ENCODE results near the gene C6orf118. TPM values are rescaled to one million over a fixed set of nuclear protein-coding genes. Genes with fewer than 3 reads are reported as not detected.

The C6orf118 gene
- total RNA-seq, 1 donor from 2014 or later, result not detected

DNA sequence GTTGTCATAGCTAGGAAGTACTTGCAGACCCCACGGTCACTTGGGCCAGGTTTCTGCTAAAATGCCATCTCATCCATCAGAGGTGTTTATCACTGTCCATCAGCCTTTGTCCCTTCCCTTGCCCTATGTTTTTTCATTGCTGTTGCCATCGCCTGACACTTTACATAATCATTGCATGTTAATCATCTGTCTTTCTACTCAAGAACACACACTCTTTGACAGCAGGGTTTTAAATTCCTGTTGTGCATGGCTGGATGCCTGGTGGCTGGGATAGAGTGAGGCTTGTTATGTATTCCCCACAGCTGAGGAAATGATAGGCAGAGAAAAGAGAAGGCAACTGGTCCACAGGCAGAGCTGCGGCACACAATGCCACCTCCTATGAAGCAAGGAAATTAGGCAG is 11.7 kb upstream of the C6orf118 start:
- no peak overlapping the region for H3K27ac ChIP-seq
- H3K9me3 ChIP-seq, result no peaks in the 10 kb centered on the region
- H3K4me3 ChIP-seq, result no peak overlapping the region
- H3K4me1 ChIP-seq, result no peaks in the 10 kb centered on the region
- ATAC-seq, result no peak
- DNase-seq, result no peak
- intact Hi-C loops (cut with DNase I), result no loop called here
- no peaks in the 10 kb centered on the region for H3K36me3 ChIP-seq
- no peaks in the 10 kb centered on the region for H3K27me3 ChIP-seq
- TF ChIP-seq, protein P1, sequence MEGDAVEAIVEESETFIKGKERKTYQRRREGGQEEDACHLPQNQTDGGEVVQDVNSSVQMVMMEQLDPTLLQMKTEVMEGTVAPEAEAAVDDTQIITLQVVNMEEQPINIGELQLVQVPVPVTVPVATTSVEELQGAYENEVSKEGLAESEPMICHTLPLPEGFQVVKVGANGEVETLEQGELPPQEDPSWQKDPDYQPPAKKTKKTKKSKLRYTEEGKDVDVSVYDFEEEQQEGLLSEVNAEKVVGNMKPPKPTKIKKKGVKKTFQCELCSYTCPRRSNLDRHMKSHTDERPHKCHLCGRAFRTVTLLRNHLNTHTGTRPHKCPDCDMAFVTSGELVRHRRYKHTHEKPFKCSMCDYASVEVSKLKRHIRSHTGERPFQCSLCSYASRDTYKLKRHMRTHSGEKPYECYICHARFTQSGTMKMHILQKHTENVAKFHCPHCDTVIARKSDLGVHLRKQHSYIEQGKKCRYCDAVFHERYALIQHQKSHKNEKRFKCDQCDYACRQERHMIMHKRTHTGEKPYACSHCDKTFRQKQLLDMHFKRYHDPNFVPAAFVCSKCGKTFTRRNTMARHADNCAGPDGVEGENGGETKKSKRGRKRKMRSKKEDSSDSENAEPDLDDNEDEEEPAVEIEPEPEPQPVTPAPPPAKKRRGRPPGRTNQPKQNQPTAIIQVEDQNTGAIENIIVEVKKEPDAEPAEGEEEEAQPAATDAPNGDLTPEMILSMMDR (IDR thresholded peaks at IDR 0.05), result no peak

DNA sequence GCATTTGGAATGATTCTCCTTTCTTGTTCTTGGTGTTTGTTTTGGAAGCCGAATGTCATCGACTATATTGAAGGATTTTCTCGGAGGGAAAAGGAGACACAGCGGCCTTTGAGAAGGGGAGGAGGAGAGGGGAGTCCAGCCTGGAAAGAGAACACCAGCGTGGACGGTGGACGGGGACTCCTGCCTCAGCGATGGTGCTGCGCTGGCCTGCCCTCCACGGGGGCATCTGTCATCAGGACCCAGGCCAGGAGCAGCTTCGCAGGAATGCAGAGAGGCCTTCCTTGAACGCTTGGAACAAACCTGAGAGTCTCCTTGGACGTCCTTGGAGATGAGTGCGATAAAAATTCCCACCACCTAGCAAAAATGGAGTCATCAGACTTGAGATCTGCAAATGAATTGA is 8.3 kb upstream of the C6orf118 start:
- Histone ChIP-seq H3K4me1 (no peaks in the 10 kb centered on the region), H3K27ac (no peak overlapping the region), H3K27me3 (no peaks in the 10 kb centered on the region), H3K4me3 (no peak overlapping the region), H3K9me3 (no peaks in the 10 kb centered on the region), H3K36me3 (no peaks in the 10 kb centered on the region)
- ATAC-seq (no peak), DNase-seq (no peak)
- TF ChIP-seq, protein P1 (IDR thresholded peaks at IDR 0.05), result no peak
- intact Hi-C loops (cut with DNase I), result no loop called here

DNA sequence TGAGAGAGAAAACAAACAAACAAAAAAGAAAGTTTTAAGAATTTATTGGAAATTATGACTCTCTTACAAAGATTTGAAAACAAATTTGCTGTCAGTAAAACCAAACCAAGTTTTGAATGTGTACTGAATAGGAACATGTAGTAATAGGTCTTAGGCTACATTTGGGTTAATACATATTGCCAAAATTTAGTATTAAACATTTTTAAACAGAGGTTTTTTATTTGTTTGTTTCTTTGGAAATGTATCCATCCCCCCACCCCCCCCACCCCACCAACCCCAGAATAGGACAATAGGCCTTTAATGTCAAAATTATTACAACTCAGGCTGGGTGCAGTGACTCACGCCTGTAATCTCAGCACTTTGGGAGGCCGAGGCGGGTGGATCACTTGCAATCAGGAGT is 2.5 kb downstream of the C6orf118 start:
- Histone ChIP-seq H3K27me3 (no peaks in the 10 kb centered on the region), H3K4me1 (peaks cover 4% of the 10 kb centered on the region), H3K27ac (no peak overlapping the region), H3K4me3 (no peak overlapping the region), H3K9me3 (no peaks in the 10 kb centered on the region), H3K36me3 (no peaks in the 10 kb centered on the region)
- TF ChIP-seq, protein P1 (IDR thresholded peaks at IDR 0.05), result no peak
- intact Hi-C loops (cut with DNase I), result no loop called here
- ATAC-seq (no peak), DNase-seq (no peak)

DNA sequence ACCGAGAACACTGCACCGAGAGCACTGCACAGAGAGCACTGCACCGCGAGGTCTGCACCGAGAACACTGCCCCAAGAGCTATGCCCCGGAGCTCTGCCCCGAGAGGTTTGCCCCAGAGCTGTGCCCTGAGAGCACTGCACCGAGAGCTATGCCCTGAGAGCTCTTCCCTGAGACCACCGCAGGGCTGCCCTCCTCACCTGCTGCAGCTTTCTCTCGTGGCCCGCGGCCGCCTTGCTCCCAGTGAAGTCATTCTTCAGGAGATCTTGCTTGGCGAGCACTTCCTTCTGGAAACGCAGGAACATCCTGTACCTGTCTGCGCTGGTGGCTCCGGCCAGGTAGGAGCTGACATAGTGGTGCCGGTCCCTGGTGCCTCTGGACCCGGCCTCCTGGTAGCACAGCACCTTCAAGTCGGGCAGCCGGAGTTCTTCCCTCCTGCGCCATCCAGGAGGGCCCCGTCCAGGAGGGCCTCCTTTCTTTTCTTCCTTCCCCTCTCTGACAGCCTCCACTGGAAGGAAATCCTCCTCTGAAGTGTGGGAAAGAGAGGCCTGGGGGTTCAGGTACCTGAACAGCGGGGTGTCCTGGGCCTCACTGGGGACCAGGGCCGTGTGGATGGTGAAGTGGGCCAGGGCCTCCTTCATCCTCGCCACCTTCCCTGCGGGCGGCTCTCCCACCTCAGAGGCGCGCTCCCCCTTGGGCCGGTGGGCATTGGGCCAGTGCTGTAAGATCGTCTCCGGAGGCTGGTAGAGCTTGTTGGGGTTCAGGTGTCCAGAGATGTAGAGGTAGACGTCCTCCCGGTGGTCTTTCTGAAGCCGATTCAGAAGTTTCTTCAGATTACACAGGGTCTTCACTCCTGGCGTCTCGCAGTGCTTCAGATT is 7.8 kb downstream of the C6orf118 start:
- peak; percentile 25 for ATAC-seq
- TF ChIP-seq, protein P1 (IDR thresholded peaks at IDR 0.05), result no peak
- DNase-seq, result no peak
- Histone ChIP-seq H3K4me3 (no peak overlapping the region), H3K36me3 (no peaks in the 10 kb centered on the region), H3K9me3 (no peaks in the 10 kb centered on the region), H3K27ac (no peak overlapping the region), H3K27me3 (no peaks in the 10 kb centered on the region), H3K4me1 (no peaks in the 10 kb centered on the region)
- intact Hi-C loops (cut with DNase I), result no loop called here

DNA sequence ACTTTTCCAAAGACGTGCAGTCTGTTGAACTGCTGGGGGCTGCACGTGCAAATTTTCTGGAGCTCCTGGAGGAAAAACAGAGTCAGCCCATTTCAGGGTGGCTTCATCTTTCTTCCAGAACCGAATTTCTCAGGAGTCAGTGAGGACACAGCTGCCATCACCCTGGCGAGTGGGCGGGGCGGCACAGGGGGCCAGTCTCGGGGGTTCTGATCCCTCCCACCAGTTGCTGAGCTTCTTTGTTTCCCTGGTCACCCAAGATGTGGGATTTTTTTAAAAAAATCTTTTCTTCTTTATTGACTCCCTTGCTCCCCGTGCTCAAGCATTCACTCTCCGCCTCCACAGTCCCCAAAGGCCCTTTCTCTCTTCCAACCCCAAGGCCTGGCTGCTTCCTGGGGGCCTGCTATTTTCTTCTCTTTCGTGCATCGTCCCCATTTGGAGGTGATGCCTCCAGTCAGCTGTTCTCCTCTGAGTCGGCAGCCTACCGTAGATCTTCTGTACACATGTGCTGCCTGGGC is 8.9 kb downstream of the C6orf118 start:
- DNase-seq (no peak), ATAC-seq (no peak)
- no peak overlapping the region for H3K27ac ChIP-seq
- no peaks in the 10 kb centered on the region for H3K9me3 ChIP-seq
- no peak overlapping the region for H3K4me3 ChIP-seq
- H3K4me1 ChIP-seq, result no peaks in the 10 kb centered on the region
- no peaks in the 10 kb centered on the region for H3K27me3 ChIP-seq
- TF ChIP-seq, protein P1 (IDR thresholded peaks at IDR 0.05), result no peak
- intact Hi-C loops (cut with DNase I), result no loop called here
- H3K36me3 ChIP-seq, result no peaks in the 10 kb centered on the region

Measured in upper lobe of right lung (tissue), 1 donor.